Activated CD8-positive, alpha-beta T cell treated with anti-CD3 and anti-CD28 coated beads for 36 hours (primary cell): ENCODE data around the gene CALM3. TPM values are rescaled to one million over a fixed set of nuclear protein-coding genes. Genes with fewer than 3 reads are reported as not detected.
A peak's percentile ranks its signal among the peaks of the same experiment; 100 is the strongest.

ENCODE experiments used
- ATAC-seq: fragments of 200-7000 bp; cut with Tn5 transposase; one replicate; pipeline ENCODE4 v1.10.0; 2021; ENCODE audit warnings: mild to moderate bottlenecking, moderate library complexity
- CTCF ChIA-PET: fragments of 350-600 bp; sonication (Branson Sonifier 250); formaldehyde crosslinking; loops from one replicate; lab custom pipeline; 2021; ENCODE audit warnings: antibody characterized with exemption; lab: Charles Lee
- POLR2A ChIA-PET: fragments of 350-600 bp; sonication (Branson Sonifier 250); formaldehyde crosslinking; loops from one replicate; lab custom pipeline; 2021; ENCODE audit warnings: antibody characterized with exemption; lab: Charles Lee
- DNase-seq: peaks from one replicate; pipeline ENCODE4 v3.0.0-alpha.2; 2020
- H3K27ac Mint-ChIP-seq: one replicate; pipeline ENCODE4 v1.8.0; 2021; ENCODE audit warnings: mild to moderate bottlenecking, mixed read lengths
- H3K27me3 Mint-ChIP-seq: one replicate; pipeline ENCODE4 v1.8.0; 2021; ENCODE audit warnings: mixed read lengths
- H3K36me3 Mint-ChIP-seq: one replicate; pipeline ENCODE4 v1.8.0; 2021; ENCODE audit warnings: low read depth, mixed read lengths
- H3K4me1 Mint-ChIP-seq: one replicate; pipeline ENCODE4 v1.8.0; 2021; ENCODE audit warnings: low read depth, mixed read lengths
- H3K4me3 Mint-ChIP-seq: one replicate; pipeline ENCODE4 v1.8.0; 2021; ENCODE audit warnings: mild to moderate bottlenecking, moderate library complexity, mixed read lengths
- H3K9me3 Mint-ChIP-seq: one replicate; pipeline ENCODE4 v1.8.0; 2021; ENCODE audit warnings: mixed read lengths
- CTCF ChIP-seq: fragments of 200-600 bp; IDR thresholded peaks from one replicate; pipeline ENCODE4 v1.8.0; 2022; ENCODE audit warnings: antibody characterized with exemption, mild to moderate bottlenecking
- intact Hi-C: fragments of 100-400 bp; cut with micrococcal nuclease; formaldehyde crosslinking; loops from one replicate; pipeline ENCODE4 v1.10.0; 2022
- total RNA-seq, 2 experiments: library from RNA; stranded (reverse); gene quantifications; one replicate each; pipeline ENCODE4 v1.2.3, GENCODE V29; 2021

The CALM3 gene
- total RNA-seq, 2 experiments from 2014 or later, result 565 to 582 TPM

- no peak for DNase-seq
- H3K36me3 Mint-ChIP-seq, result peaks cover 14% of the 10 kb centered on the region
- H3K27me3 Mint-ChIP-seq, result no peaks in the 10 kb centered on the region
- ChIA-PET CTCF (interaction anchor here (1.1 to 5.4 kb wide), 5 partner anchors 9 to 98 kb away, joined by 3 to 68 read pairs (median 27); partner anchors contain the start of gene DACT3), POLR2A (interaction anchor here (1.0 to 6.9 kb wide), 5 partner anchors 12 to 29 kb away, joined by 4 to 116 read pairs (median 9); partner anchors contain the start of genes CALM3 and PTGIR)
- no peak for TF ChIP-seq CTCF
- no peaks in the 10 kb centered on the region for H3K9me3 Mint-ChIP-seq
- H3K4me1 Mint-ChIP-seq, result peaks cover 28% of the 10 kb centered on the region
- no peak overlapping the region for H3K4me3 Mint-ChIP-seq
- no peak overlapping the region for H3K27ac Mint-ChIP-seq
- intact Hi-C loops, result no loop called here
- ATAC-seq, result no peak
Measured at GRCh38 chr19:46630586-46631205, 29.6 kb downstream of the CALM3 start.

GRCh38 chr19:46631481-46631880, 30.4 kb downstream of the CALM3 start:
- no peaks in the 10 kb centered on the region for H3K9me3 Mint-ChIP-seq
- POLR2A ChIA-PET, result interaction anchor here (1.0 to 6.9 kb wide), 4 partner anchors 12 to 30 kb away, joined by 3 to 116 read pairs (median 14); partner anchors contain the start of genes CALM3 and PTGIR
- H3K4me3 Mint-ChIP-seq, result no peak overlapping the region
- ATAC-seq (no peak), DNase-seq (no peak)
- H3K4me1 Mint-ChIP-seq, result peaks cover 28% of the 10 kb centered on the region
- CTCF ChIA-PET, result interaction anchor here (1.1 to 5.4 kb wide), 5 partner anchors 8 to 97 kb away, joined by 3 to 68 read pairs (median 27); partner anchors contain the start of gene DACT3
- TF ChIP-seq CTCF, result no peak
- H3K27ac Mint-ChIP-seq, result no peak overlapping the region
- H3K27me3 Mint-ChIP-seq, result no peaks in the 10 kb centered on the region
- intact Hi-C loops, result no loop called here
- H3K36me3 Mint-ChIP-seq, result peaks cover 14% of the 10 kb centered on the region

GRCh38 chr19:46633130-46633529, 32.0 kb downstream of the CALM3 start:
- no peak for TF ChIP-seq CTCF
- H3K36me3 Mint-ChIP-seq, result peaks cover 14% of the 10 kb centered on the region
- H3K4me3 Mint-ChIP-seq, result peak overlapping the region; percentile 82
- CTCF ChIA-PET, result interaction anchor here (0.8 to 5.4 kb wide), 4 partner anchors 11 to 97 kb away, joined by 3 to 68 read pairs (median 28); partner anchors contain the start of gene DACT3
- POLR2A ChIA-PET, result interaction anchor here (1.2 to 6.9 kb wide), 3 partner anchors 14 to 32 kb away, joined by 4 to 116 read pairs (median 19); partner anchors contain the start of genes CALM3 and PTGIR
- no peaks in the 10 kb centered on the region for H3K9me3 Mint-ChIP-seq
- H3K27me3 Mint-ChIP-seq, result no peaks in the 10 kb centered on the region
- DNase-seq (no peak), ATAC-seq (no peak)
- intact Hi-C loops, result no loop called here
- peaks cover 21% of the 10 kb centered on the region for H3K4me1 Mint-ChIP-seq
- peak overlapping the region; percentile 66 for H3K27ac Mint-ChIP-seq

- Mint-ChIP-seq H3K9me3 (no peaks in the 10 kb centered on the region), H3K4me3 (peak overlapping the region; percentile 82), H3K36me3 (peaks cover 14% of the 10 kb centered on the region), H3K27me3 (no peaks in the 10 kb centered on the region), H3K4me1 (peaks cover 18% of the 10 kb centered on the region), H3K27ac (peak overlapping the region; percentile 66)
- POLR2A ChIA-PET, result interaction anchor here (0.6 to 6.9 kb wide), 5 partner anchors 15 to 33 kb away, joined by 3 to 116 read pairs (median 4); partner anchors contain the start of genes CALM3 and PTGIR
- CTCF ChIA-PET, result interaction anchor here (5.3 to 5.4 kb wide), 2 partner anchors 18 to 28 kb away, joined by 30 to 68 read pairs; partner anchors contain the start of gene DACT3
- DNase-seq (peak; percentile 98), ATAC-seq (peak; percentile 74)
- intact Hi-C loops, result no loop called here
- TF ChIP-seq CTCF, result no peak
Measured at GRCh38 chr19:46634045-46634655, 33.0 kb downstream of the CALM3 start.
